ENCODE results near the gene SYNGR2.

Gene SYNGR2

DNA sequence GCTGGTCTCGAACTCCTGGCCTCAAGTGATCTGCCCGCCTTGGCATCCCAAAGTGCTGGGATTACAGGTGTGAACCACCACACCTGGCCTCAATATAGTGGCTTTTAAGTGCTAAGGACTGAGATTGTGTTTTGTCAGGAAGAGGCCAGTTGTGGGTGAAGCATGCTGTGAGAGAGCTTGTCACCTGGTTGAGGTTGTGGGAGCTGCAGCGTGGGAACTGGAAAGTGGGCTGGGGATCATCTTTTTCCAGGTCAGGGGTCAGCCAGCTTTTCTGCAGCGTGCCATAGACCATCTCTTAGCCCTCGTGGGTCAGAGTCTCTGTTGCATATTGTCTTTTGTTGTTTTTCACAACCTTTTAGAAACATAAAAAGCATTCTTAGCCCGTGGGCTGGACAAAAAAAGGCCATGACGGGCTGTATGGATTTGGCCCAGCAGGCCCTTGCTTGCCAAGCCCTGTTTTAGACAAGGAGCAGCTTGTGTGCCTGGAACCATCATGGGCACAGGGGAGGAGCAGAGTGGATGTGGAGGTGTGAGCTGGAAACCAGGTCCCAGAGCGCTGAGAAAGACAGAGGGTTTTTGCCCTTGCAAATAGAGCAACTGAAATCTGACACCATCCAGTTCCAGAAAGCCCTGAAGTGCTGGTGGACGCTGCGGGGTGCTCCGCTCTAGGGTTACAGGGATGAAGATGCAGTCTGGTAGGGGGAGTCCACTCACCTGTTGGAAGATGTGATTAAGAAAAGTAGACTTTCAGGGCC is 51.2 kb downstream of the SYNGR2 start:
- Histone ChIP-seq H3K4me1 (ENCODE audit: control extremely low read depth in 1 of 4, control insufficient read depth in 4 of 4, insufficient read depth in 4 of 4, low read length in 3 of 4) (peaks cover 3 to 27% (median 16%) of the 10 kb centered on the region in 4 experiments), H3K36me3 (ENCODE audit: control insufficient read depth in 4 of 4, insufficient read depth in 4 of 4, low read length in 3 of 4) (peaks cover 2 to 52% (median 10%) of the 10 kb centered on the region in 4 experiments), H3K27ac (ENCODE audit: insufficient read depth in 1 of 2, low read depth in 1 of 2, low read length in 2 of 2, poor library complexity in 1 of 2, severe bottlenecking in 2 of 2) (no peak overlapping the region), H3K27me3 (replicated peaks in 2 of 5; ENCODE audit: control insufficient read depth in 4 of 5, insufficient read depth in 5 of 5, low read length in 4 of 5) (no peaks in the 10 kb centered on the region), H3K9me3 (ENCODE audit: control extremely low read depth in 1 of 5, control insufficient read depth in 4 of 5, insufficient read depth in 2 of 5, low read depth in 1 of 5, low read length in 4 of 5) (no peaks in the 10 kb centered on the region), H3K4me3 (ENCODE audit: control insufficient read depth in 1 of 7, extremely low read depth in 1 of 7, insufficient read depth in 4 of 7, low read depth in 2 of 7, low read length in 6 of 7) (no peak overlapping the region)
- over 99% methylated on average over 11 of the region's 11 CpGs for WGBS (ENCODE audit: insufficient coverage)
- DNase-seq, result no peak
- ChIA-PET CTCF (interaction anchor here (0.9 to 1.0 kb wide), 2 partner anchors 9 to 62 kb away, joined by 3 read pairs; no protein-coding TSS in a partner anchor), POLR2A (no interaction called here)

Measured in common myeloid progenitor, CD34-positive (primary cell).